HepG2 (cell line): Measurements from ENCODE around the gene TMEM79. TPM values are rescaled to one million over a fixed set of nuclear protein-coding genes. Genes with fewer than 3 reads are reported as not detected.

Experiments used
- MAZ ChIP-seq, 2 experiments: sonication (generic) in 1 of 2; formaldehyde crosslinking in 1 of 2; IDR thresholded peaks; 2 replicates each; pipeline versions ENCODE4 v1.5.0 to v1.6.1; 2012 to 2020; ENCODE audit warnings: low read depth in 2 of 2, mild to moderate bottlenecking in 2 of 2, borderline replicate concordance in 1 of 2, improper control_type of control experiment in 1 of 2, low read length in 1 of 2, missing genetic modification reagents in 1 of 2, moderate library complexity in 1 of 2
- NAIF1 ChIP-seq: sonication (generic); formaldehyde crosslinking; IDR thresholded peaks from 2 replicates; pipeline ENCODE4 v1.5.0; 2020; ENCODE audit warnings: mild to moderate bottlenecking, missing genetic modification reagents, borderline replicate concordance
- PBX2 ChIP-seq: IDR thresholded peaks from 2 replicates; pipeline ENCODE4 v1.6.1; 2016; ENCODE audit warnings: control low read depth
- TFDP1 ChIP-seq: IDR thresholded peaks from 2 replicates; pipeline ENCODE4 v1.6.1; 2016; ENCODE audit warnings: missing compliant biosample characterization, missing genetic modification reagents, borderline replicate concordance
- ZBTB39 ChIP-seq: sonication (generic); formaldehyde crosslinking; IDR thresholded peaks from 2 replicates; pipeline ENCODE4 v1.5.0; 2020; ENCODE audit warnings: missing genetic modification reagents
- ZNF33B ChIP-seq: sonication (generic); formaldehyde crosslinking; IDR thresholded peaks from 2 replicates; pipeline ENCODE4 v1.5.1; 2020; ENCODE audit warnings: mild to moderate bottlenecking, missing genetic modification reagents
- ZNF407 ChIP-seq: sonication (generic); formaldehyde crosslinking; IDR thresholded peaks from one replicate; pipeline ENCODE4 v1.5.1; 2020; ENCODE audit warnings: mild to moderate bottlenecking, missing genetic modification reagents; ENCODE audit errors: not compliant biosample characterization
- ZNF773 ChIP-seq: sonication (generic); formaldehyde crosslinking; IDR thresholded peaks from 2 replicates; pipeline ENCODE4 v1.4.0; 2020; ENCODE audit warnings: missing genetic modification reagents, borderline replicate concordance
- ZNF776 ChIP-seq: sonication (generic); formaldehyde crosslinking; IDR thresholded peaks from 2 replicates; pipeline ENCODE4 v1.4.0; 2020; ENCODE audit warnings: mild to moderate bottlenecking, missing genetic modification reagents
- polyA plus RNA-seq, 8 experiments: library from polyadenylated mRNA; depleted of rRNA in 3 of 8; stranded (reverse) in 7 of 8; unstranded in 1 of 8; fragments of >200 nt; fragmentation: Illumina TruSeq in 4 of 8; extraction: Trizol in 4 of 8; gene quantifications; 2 replicates each; pipeline versions ENCODE4 v1.2.1 to v1.2.3, GENCODE V29; 2011 to 2016; ENCODE audit warnings: low read depth in 4 of 8, missing spikeins in 1 of 8, mixed read lengths in 1 of 8; ENCODE audit not compliant: insufficient read depth in 1 of 8
- total RNA-seq, 5 experiments: library from RNA; depleted of rRNA; stranded (reverse); fragments of >200 nt; fragmentation: Illumina TruSeq; extraction: Trizol; gene quantifications; 2 replicates each; pipeline ENCODE4 v1.2.3, GENCODE V29; 2016; ENCODE audit warnings: low read depth in 1 of 5

The TMEM79 gene
- total and polyA plus RNA-seq, 2 of the 13 experiments (the other 11 are each of a cell fraction or from before 2014, with no cell fraction given), result 1.2 to 1.9 TPM

- peak; percentile 63 for TF ChIP-seq ZNF407 (CRISPR knock-in tag)
- no peak for TF ChIP-seq PBX2 (CRISPR knock-in tag)
- no peak for TF ChIP-seq MAZ (IDR thresholded peaks at IDR 0.05; ENCODE audit: borderline replicate concordance, low read depth, low read length)
- TF ChIP-seq MAZ (CRISPR knock-in tag; IDR thresholded peaks at IDR 0.05; ENCODE audit: low read depth), result peak; percentile 77
- peak; percentile 91 for TF ChIP-seq TFDP1 (CRISPR knock-in tag)
- no peak; the same call in 1 of the 2 replicates for TF ChIP-seq ZNF776 (CRISPR knock-in tag)
- TF ChIP-seq ZNF773 (CRISPR knock-in tag), result 0 out of 2 replicates have a peak, but pooled peaks have one; percentile 13
- TF ChIP-seq NAIF1 (CRISPR knock-in tag), result peak; percentile 68; the same call in 1 of the 2 replicates
- TF ChIP-seq ZBTB39, result peak; percentile 35; the same call in 1 of the 2 replicates
- peak; percentile 53; the same call in 1 of the 2 replicates for TF ChIP-seq ZNF33B (CRISPR knock-in tag)
These were observed 1.5 kb upstream of the TMEM79 start, which contains the start of gene SMG5 (continued) for GRCh38 chr1:156282479-156283222.
